Endometrium (tissue), 2 donors: ENCODE results near the gene ARHGAP15.
A peak's percentile ranks its signal among the peaks of the same experiment; 100 is the strongest.

ENCODE experiments used
- FAIRE-seq: peaks from 2 replicates; lab custom pipeline; 2012; peaks lifted over from hg19 to GRCh38; lab: Jason Lieb, UNC
- donor health status: control.
- donor health status: control.

ARHGAP15 gene

DNA sequence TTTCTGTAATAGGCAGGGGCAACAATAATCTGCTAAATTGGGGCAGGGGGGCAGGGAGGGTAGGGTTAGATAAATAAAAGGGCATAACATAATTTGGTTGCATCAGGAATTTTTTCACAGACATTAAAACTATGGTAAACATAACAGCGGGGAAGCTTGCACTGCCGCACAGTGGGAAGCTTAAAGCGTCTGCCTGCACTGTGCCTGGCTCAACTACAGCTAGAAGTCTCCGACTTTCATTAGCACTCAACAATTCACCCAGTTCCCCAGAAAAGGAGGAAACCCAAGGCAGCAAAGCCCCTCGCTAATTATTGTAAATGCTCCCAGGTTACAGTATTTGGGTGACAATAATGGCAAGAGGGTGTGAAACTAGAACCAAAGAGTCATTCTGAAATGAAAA is 562.9 kb downstream of the ARHGAP15 start:
- no peak for FAIRE-seq

DNA sequence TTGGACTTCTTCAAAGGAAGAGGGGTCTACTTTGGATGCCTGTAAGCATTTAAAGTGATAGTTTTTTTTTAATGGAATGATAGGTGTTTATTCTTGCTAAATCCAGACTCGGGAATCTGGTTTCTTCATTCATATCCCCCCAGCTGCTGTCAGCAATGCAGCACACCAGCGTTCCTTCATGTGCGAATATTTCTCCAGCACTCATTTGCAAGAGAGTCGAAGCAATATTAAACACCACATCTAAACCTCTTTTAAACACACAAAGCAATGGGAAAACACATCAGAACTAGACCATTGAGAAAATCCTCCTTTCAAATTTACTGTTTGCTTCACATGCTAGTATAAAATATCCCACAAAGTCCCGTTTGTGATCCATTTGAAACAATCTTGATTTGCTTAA is 563.7 kb downstream of the ARHGAP15 start:
- no peak for FAIRE-seq

DNA sequence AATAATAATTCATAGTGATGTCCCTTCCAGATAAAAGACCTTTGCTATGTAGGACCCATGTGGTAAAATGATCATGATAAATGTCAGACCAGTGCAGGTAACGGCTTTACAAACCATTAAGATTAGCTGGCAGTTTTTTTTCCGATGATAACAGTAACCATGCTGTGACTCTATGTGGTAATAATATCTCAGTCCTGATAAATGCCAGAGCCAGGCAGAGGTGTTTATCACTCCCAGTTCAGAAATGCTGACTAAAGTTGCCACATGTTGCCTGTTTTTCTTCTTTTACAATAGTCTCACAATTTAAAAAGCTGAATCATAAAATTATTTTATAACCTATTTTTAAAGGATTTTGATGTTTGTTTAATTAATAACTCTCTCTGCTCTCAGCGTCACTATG is 565.1 kb downstream of the ARHGAP15 start:
- peak; percentile 12 for FAIRE-seq

DNA sequence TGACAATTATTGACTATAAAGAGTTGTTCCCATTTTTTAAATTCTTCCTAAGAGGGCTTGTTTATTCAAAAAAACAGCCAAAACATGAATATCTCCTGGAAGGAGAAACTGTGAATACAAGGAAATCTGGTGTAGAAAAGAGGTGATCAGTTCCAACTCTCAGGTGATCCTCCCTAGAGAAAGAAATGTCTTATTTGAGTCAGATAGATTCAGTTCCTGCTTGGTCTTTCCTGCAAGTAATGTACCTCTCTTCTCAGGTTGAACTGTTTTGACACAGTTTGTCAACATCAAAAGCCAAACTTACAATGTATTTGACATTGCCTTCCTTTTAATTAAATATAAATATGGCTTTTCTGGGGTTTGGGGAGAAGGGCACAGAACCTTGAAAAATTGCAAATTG is 567.4 kb downstream of the ARHGAP15 start:
- FAIRE-seq, result no peak

DNA sequence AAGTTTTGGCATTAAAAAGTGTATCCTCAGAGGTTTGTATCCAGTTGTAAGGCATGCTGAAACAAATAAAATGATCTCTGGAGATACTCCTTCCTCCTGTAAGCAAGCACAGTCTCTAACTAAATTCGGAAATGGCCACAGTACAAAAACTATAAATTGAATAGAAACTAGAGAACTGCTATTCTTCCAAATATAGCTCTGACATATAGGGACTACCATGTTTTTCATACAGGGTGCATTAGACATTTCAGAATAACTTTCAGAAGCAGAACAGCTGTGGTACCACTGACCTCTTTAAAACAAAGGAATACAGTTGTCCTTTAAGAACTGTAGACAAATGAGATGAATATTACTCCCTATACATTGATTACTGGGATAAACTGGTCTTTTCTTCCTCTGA is 568.5 kb downstream of the ARHGAP15 start:
- no peak for FAIRE-seq

DNA sequence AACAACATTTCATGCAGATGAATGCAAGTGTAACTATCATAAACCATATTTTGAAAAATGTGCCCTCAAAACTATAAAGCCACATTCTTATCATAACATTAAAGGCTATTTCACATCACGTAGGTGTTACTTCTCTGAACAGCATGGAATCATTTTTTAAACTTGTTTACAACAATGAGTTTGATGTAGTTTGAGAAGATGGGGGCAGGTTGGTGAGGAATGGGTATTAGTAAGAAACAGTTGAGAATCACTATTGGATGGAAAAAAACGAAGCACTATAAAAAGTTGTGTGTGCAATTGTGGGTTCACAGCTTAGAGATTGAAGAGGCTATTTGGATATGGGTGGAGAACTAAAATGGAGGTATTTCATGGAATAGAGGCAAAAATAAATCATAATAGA is 569.1 kb downstream of the ARHGAP15 start:
- no peak for FAIRE-seq

DNA sequence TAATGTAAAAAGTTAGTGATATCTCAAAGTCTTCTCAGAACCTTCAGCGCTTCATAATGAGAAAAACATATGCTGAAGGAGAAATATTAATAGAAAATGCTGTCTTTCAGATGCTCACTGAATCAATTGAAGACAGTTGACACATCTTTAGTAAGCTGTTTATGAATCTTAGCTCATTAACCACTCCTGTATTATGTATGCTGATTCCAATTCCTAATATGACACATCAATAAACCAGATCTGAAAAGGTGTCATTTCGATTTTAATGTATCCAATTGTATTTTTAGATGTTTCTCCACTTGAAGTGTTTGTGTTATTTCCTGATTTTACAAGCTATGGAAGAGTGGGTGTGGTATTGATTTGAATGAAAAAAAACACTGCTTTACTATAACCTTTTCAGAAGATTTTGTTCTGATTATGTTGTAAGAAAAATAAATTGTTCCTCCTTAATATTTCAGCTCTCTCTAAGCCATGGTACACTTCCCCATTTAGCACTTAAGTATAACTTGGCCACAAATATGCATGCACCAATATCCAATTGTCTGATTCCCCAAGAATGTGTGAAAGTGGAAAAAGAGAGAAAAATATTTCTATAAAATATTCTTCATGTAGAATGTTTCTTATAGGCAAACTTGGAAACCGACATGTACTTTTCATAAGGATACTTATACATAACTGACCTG is 569.8 kb downstream of the ARHGAP15 start:
- no peak for FAIRE-seq

DNA sequence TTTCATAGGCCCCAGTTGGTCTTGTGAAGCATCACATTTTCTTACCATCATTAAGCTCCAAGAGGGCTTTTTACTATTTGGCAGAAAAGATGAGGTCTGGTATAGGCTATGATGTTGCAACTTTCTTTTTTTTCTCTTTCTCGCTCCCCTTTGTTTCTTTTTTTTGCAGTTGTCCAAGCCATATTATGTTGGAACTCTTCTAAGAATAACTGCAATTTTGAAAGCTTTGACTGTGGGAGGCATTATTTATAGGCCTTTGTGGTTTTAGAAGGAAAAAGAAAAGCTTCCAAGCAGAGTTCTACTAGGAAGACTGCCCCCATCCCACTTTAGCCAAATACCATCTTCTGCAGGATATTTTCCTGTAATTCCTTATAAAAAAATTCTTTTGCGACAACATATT is 571.6 kb downstream of the ARHGAP15 start:
- FAIRE-seq, result no peak

DNA sequence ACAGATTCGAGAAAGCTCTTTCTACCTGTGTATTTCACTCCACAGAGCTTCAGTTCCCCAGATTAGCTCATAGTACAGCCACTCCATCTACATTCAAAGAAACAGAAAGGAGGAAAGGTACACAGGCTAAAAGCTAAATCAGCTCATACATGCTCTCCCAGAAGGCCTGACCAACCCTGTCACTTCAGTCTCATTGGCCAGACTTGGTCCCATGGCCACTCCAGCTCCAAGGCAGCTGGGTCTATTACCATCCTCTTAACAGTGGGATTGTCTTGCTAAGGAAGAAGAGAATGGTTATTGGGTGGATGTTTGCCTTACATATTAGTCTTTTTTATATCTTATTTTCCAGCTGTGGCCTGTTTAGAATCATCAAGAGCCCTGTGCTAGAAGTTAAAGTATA is 572.6 kb downstream of the ARHGAP15 start:
- no peak for FAIRE-seq

DNA sequence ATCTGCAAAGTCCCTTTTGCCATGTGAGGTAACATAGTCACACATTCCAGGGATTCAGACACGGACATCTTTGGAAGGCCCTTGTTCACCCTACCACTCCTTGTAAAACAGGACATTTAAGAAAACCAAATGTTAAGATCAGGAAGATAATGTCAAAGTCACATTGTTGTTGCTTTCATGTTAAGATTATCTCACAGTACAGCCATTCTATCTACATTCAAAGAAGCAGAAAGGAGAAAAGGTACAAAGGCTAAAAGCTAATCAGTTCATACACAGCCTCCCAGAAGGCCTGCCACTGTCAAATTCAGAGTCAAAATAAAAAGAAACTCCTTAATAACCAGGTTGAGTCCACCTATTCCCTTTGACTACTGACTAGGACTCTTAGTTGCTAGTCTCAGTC is 573.7 kb downstream of the ARHGAP15 start:
- no peak for FAIRE-seq

DNA sequence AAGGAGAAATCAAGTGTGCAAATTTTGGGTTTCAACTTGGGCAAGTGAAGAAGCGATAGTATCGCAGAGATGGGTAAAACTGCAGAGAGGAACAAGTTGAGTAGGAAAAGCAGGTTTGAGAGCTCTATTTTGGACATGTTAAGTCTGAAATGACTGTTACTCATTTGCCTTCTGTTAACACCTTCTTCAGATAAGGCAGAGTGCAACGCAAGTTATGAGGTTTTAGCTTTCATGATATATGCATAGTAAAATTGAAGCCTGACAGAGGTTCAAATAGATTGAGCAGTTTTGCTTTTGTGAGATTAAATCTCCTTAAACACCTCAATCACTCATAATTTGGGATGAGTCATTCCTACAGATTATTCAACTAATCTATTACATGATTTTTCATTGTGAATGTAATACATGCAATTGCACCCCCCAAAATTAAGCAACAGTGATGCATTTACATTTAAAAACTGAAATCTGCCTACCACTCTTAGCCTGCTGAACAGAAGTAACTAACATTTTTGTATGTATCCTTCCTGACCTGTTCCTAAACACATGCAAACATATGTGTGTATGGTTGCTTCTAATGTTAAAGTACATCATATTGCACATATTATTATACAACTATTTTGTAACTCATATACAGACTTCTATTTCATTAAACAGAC is 575.4 kb downstream of the ARHGAP15 start:
- no peak for FAIRE-seq

DNA sequence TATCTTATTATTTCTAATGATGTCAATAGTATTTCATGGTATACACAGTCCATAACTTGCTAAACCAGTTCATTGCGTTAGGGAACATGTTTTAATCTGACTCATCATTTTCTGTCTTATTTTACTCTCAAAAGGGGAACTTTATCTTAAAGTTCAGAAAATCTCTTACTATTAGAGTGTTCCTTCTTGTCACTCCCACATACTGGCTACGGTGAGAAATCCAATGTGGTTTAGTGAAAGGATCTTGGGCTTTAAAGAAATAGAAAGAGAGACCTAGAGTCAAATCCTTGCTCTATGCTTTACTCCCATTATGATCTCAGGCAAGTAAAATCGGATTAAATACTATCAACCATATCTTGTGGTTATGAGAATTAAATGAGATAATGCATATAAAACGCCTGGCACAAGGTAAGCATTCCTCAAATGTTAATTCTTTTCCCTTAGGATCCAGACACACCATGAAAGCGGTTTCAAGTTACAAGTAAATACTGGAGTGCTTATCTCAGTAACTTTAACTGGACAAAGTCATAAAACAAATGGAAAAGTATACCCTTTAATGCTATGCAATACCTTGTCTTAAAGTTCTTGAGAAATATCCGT is 576.0 kb downstream of the ARHGAP15 start:
- no peak for FAIRE-seq

DNA sequence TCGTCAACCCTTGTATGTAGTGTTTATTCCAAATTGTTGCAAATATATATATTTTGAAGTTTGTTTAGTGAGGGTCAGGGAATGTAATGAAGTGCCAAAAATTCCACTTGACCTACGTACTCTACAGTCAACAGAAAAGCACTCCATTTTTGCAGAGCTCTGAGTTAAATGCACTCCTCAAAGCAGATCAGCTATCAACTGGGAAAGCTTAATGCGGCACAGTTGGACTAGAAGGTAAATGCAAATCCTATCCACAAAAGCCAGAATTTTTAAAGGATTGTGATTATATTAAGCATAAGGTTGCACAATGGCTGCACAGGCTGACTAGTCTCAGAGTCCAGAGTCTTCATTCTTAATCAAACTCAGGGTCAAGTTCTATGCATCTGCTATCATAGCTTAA is 577.1 kb downstream of the ARHGAP15 start:
- no peak for FAIRE-seq

DNA sequence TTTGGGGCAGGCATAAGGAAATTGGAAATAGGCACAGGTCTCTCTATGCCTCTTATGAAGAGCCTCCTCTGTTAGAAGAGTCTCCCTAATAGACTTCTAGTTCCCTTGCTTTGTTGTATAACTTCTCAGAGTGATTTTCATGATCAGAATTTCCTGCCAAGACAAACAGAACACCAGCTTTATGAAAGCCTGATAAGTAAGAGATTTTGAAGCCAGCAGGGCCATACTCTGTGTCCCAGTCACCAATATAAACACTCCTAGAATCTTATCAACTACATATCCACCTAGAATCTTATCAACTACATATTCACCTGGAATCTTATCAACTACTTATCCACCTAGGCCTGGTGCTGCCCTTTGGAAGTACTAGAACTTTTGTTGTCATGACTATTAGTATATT is 579.5 kb downstream of the ARHGAP15 start:
- FAIRE-seq, result no peak

DNA sequence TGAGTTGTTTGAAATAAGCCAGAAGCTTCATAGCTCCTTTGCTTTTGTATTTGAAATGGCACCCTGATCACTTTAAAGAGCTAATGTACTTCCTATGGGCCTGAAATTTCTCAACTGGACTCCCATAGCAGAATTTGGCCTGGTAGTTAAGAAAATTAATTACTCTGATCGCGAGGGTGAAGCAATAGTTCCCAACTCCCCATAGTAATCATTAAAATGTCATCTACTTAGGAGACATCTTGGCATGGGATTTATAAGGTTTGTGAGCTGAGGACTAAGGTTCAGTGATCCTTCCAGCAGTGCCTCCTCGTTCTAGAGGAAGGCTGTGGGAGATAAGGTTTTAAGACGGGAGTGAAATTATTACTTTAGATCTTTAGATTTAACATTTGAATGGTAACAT is 581.0 kb downstream of the ARHGAP15 start:
- FAIRE-seq, result no peak

DNA sequence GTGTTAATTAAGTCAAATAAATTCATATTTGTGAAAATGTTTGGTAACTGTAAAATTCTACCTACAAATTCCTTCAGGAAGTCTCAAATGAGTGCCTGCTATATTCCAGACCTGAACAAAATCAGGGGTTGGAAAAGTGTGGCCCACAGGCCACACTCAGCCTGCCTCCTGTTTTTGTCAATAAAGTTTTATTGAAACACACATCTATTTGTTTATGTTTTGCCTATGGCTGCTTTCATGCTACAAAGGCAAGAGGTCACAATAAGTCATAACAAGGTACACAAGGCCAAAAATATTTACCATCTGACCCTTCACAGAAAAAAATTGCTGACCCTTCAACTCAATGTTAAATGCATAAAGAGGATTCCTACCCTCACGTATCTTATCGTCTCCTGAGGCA is 581.7 kb downstream of the ARHGAP15 start:
- no peak for FAIRE-seq

DNA sequence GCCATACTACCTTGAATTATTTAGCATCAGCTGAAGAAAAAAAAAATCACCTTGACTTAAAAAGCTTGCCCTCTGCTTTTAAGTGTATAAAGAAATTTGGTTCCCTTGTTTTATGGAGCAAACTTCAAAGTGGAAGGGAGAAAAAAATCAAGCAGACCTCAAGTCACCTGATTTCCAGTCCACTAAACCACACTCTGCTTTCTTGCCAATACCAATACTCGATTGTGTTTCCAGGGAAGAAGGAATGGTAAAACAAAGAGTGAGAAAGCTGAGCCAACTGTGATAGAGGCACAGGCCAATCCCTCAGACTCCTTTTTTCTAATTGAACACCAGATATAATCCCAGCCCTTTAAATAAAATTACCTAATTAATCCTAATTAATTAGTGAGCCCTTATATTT is 587.3 kb downstream of the ARHGAP15 start:
- FAIRE-seq, result no peak

DNA sequence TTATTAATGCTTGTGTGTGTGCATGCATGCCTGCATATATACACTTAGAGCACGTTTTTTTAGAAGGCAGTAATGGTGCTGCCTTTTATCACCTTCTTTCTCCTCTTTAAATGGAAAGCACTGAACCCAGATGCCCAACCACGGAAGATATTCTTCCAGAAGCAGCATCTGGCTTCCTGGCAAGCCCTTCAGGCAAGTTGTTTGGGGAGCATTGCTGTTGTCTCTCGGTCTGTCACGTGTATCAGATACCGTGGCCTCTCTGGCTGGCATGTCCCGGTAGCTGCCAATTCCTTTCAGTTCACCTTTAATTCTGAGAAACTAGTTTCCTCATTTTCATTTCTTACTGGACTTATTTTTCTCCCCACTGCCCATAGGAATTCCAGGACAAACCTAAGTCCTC is 587.8 kb downstream of the ARHGAP15 start:
- FAIRE-seq, result no peak

DNA sequence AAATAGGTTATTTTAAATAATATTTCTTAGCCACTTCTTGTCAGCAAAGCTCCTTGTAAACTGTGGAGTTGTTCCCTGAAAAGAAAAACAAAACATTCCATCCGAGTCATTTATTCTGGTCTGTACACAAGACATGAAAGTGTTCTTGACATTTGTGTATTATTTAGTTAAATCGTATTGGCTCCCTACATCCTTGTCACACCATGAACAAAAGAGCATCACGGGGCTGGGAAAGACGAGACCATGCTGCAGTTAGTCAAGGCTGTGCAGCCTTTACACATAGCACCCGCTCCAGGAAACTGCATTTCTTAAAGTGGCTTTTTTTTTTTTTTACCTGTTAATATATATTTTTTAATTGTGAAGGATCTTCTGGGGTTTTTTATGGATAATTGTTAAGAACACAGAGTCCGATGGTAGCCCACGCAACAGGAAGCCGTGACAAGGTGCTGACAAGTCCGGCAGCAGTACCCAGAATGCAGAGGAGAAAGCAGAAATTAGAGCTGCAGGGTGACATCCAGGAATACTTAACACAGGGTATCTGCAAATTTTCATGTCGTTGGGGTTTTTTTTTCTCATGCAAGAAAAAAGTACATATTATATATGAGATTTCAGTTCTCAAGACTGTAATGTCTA is 588.4 kb downstream of the ARHGAP15 start:
- peak; percentile 83 for FAIRE-seq

DNA sequence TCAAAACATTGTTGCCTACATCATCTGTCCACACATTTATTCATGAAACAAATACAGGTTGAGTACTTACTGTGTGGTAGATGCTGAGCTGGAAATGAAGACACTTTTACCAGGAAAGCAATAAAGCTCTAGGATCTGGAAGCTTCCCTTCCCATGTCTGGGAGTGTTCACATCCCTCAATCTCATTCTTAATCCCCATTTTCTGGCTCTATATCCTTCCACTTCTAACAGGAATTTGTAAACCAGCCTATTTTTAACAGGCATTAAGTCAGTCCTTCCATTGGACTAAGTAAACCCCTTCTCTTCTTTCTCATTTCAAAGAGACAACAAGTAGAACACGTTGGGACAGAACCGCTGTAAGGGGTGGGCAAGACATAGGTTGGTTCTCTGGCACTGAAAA is 589.5 kb downstream of the ARHGAP15 start:
- FAIRE-seq, result no peak

DNA sequence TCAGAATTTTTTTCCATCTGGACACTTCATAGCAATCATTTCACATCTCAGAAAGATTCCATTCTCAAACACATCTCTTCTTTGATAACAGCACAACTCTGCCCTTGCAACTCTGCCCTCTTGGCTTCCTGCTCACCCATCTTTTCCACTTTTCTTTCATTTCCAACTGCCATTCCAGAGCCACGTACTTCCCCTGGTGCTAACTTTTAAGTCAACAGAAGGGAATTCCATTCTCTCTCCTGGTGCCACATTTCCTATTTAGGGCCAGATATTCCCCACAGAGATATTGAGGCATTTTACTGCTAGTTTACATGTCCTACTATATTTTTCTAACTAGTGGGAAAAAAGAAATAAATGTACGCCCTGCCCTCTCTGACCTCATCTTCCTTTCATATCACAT is 590.2 kb downstream of the ARHGAP15 start:
- no peak for FAIRE-seq

DNA sequence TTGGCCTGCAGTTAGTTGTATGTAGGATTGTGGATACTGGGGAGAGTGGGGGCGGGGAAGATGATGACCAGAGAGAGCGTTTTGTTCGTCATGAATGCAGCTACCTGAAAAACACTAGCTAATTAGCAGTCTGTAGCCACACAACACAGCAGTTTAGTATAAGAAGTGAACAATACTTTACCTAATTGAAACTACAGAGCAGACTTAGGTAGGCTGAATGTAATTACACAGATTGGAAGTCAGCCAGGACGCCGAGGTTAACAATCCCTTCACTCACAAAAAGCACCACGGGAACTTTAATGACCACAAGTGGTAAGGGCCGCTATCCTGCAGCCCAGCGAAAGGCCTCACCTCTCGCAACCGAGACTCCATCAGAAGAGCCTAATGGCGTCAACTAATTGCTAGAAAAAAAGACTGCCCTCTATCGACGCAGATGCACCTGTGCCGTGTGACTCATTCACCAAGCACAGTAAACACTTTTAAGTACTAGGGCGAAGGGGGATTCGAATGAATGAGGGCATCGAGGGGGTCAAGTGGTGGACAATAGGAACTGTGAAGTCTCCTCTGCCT is 591.0 kb downstream of the ARHGAP15 start:
- FAIRE-seq, result no peak

DNA sequence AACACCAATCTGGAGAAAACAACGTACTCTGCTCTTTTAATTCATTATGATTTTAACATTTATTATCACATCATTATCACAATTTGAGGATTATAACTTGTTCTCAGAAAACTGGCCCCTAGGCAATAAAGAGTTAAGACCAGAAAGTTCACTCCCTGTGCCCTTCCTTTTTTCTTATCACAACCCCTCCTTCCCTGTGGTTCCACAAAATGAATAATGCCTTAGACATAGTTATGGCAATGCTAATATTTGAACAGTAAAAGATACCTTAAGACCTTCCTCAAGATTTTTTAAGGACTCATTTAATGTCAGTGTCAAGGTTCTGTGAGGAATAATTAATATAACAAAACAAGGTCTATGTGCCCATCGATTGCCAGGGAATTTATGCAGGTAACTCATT is 596.2 kb downstream of the ARHGAP15 start:
- FAIRE-seq, result no peak
